WTC11 (cell line): ENCODE measurements around the gene CELF4. TPM values are rescaled to one million over a fixed set of nuclear protein-coding genes. Genes with fewer than 3 reads are reported as not detected.

Experiments
- ATAC-seq: fragments of 200-7000 bp; cut with Tn5 transposase; 2 replicates; pipeline ENCODE4 v1.10.0; 2021; ENCODE audit warnings: mild to moderate bottlenecking, moderate library complexity
- CTCF ChIA-PET: fragments of 300-600 bp; sonication (Branson Sonifier 250); formaldehyde crosslinking; loops from one replicate; lab custom pipeline; 2021; ENCODE audit warnings: antibody characterized with exemption; lab: Charles Lee
- POLR2A ChIA-PET: fragments of 350-600 bp; sonication (Branson Sonifier 250); formaldehyde crosslinking; loops from one replicate; lab custom pipeline; 2021; ENCODE audit warnings: antibody characterized with exemption; lab: Charles Lee
- DNase-seq: peaks from one replicate; pipeline ENCODE4 v3.0.0; 2021; ENCODE audit warnings: low spot score
- H3K27ac Mint-ChIP-seq: 2 replicates; pipeline ENCODE4 v1.8.0; 2021; ENCODE audit warnings: mixed read lengths
- H3K27me3 Mint-ChIP-seq: 2 replicates; pipeline ENCODE4 v1.8.0; 2021; ENCODE audit warnings: low read depth, mild to moderate bottlenecking, moderate library complexity, mixed read lengths
- H3K36me3 Mint-ChIP-seq: 2 replicates; pipeline ENCODE4 v1.8.0; 2021; ENCODE audit warnings: mixed read lengths
- H3K4me1 Mint-ChIP-seq: 2 replicates; pipeline ENCODE4 v1.8.0; 2022; ENCODE audit warnings: mixed read lengths
- H3K4me3 Mint-ChIP-seq: 2 replicates; pipeline ENCODE4 v1.8.0; 2021; ENCODE audit warnings: mild to moderate bottlenecking, moderate library complexity, mixed read lengths
- H3K9me3 Mint-ChIP-seq: 2 replicates; pipeline ENCODE4 v1.8.0; 2021; ENCODE audit warnings: mixed read lengths
- ARID4B ChIP-seq: sonication (generic); formaldehyde crosslinking; IDR thresholded peaks from 2 replicates; pipeline ENCODE4 v1.8.0; 2023; ENCODE audit warnings: missing genetic modification reagents, mild to moderate bottlenecking, borderline replicate concordance
- CREB1 ChIP-seq: sonication (generic); formaldehyde crosslinking; IDR thresholded peaks from 2 replicates; pipeline ENCODE4 v1.8.0; 2023; ENCODE audit warnings: mild to moderate bottlenecking, missing genetic modification reagents
- GTF2I ChIP-seq: fragments of 250-450 bp; sonication (Bioruptor Pico); conservative IDR thresholded peaks from 2 replicates; pipeline ENCODE4 v1.4.0; 2021; ENCODE audit warnings: mild to moderate bottlenecking
- IRF1 ChIP-seq: sonication (generic); formaldehyde crosslinking; IDR thresholded peaks from 2 replicates; pipeline ENCODE4 v1.8.0; 2023; ENCODE audit warnings: missing genetic modification reagents
- IRF2 ChIP-seq: sonication (generic); formaldehyde crosslinking; IDR thresholded peaks from 2 replicates; pipeline ENCODE4 v1.8.0; 2022; ENCODE audit warnings: low read depth, missing genetic modification reagents, borderline replicate concordance
- MYBL2 ChIP-seq: sonication (generic); formaldehyde crosslinking; IDR thresholded peaks from 2 replicates; pipeline ENCODE4 v1.8.1; 2023; ENCODE audit warnings: mild to moderate bottlenecking, moderate library complexity, missing genetic modification reagents
- NFE2L1 ChIP-seq: sonication (generic); formaldehyde crosslinking; IDR thresholded peaks from 2 replicates; pipeline ENCODE4 v1.8.1; 2023; ENCODE audit warnings: missing genetic modification reagents
- NR1H2 ChIP-seq: sonication (generic); formaldehyde crosslinking; IDR thresholded peaks from 2 replicates; pipeline ENCODE4 v1.9.0; 2021; ENCODE audit warnings: mild to moderate bottlenecking, moderate library complexity, missing genetic modification reagents
- NR3C1 ChIP-seq: sonication (generic); formaldehyde crosslinking; conservative IDR thresholded peaks from 2 replicates; pipeline ENCODE4 v1.8.1; 2023; ENCODE audit warnings: low read depth, mild to moderate bottlenecking, missing genetic modification reagents
- RORB ChIP-seq: fragments of 250-450 bp; sonication (Bioruptor Pico); IDR thresholded peaks from 2 replicates; pipeline ENCODE4 v1.9.0; 2021; ENCODE audit warnings: mild to moderate bottlenecking
- SMAD3 ChIP-seq: sonication (generic); formaldehyde crosslinking; IDR thresholded peaks from 2 replicates; pipeline ENCODE4 v1.8.0; 2022; ENCODE audit warnings: missing genetic modification reagents, mild to moderate bottlenecking, borderline replicate concordance
- SOX15 ChIP-seq: fragments of 250-450 bp; sonication (Bioruptor Pico); IDR thresholded peaks from 2 replicates; pipeline ENCODE4 v1.9.0; 2021; ENCODE audit warnings: mild to moderate bottlenecking
- USF2 ChIP-seq: sonication (generic); formaldehyde crosslinking; IDR thresholded peaks from 2 replicates; pipeline ENCODE4 v1.8.1; 2023; ENCODE audit warnings: mild to moderate bottlenecking, missing genetic modification reagents, moderate library complexity
- ZBTB21 ChIP-seq: sonication (generic); formaldehyde crosslinking; IDR thresholded peaks from 2 replicates; pipeline ENCODE4 v1.8.1; 2023; ENCODE audit warnings: mild to moderate bottlenecking, missing genetic modification reagents, borderline replicate concordance
- ZNF219 ChIP-seq: sonication (generic); formaldehyde crosslinking; IDR thresholded peaks from 2 replicates; pipeline ENCODE4 v1.8.0; 2023; ENCODE audit warnings: missing genetic modification reagents, mild to moderate bottlenecking, borderline replicate concordance
- ZNF281 ChIP-seq: sonication (generic); formaldehyde crosslinking; IDR thresholded peaks from 2 replicates; pipeline ENCODE4 v1.8.0; 2023; ENCODE audit warnings: mild to moderate bottlenecking, missing genetic modification reagents
- ZNF416 ChIP-seq: fragments of 250-450 bp; sonication (Bioruptor Pico); IDR thresholded peaks from 2 replicates; pipeline ENCODE4 v1.9.0; 2021; ENCODE audit warnings: mild to moderate bottlenecking, inconsistent platforms
- ZNF512 ChIP-seq: sonication (generic); formaldehyde crosslinking; IDR thresholded peaks from 2 replicates; pipeline ENCODE4 v1.8.1; 2022; ENCODE audit warnings: missing genetic modification reagents, borderline replicate concordance
- total RNA-seq: library from RNA; stranded (reverse); gene quantifications from 3 replicates; pipeline ENCODE4 v1.2.3, GENCODE V29; 2021

Gene CELF4
- total RNA-seq, 1 experiment from 2014 or later, result 2.9 TPM

GRCh38 chr18:37315935-37316334 lies 249.7 kb downstream of the CELF4 start (continued):
- no peak for TF ChIP-seq ARID4B (CRISPR knock-in tag)
- TF ChIP-seq SOX15 (CRISPR knock-in tag), result no peak
- TF ChIP-seq GTF2I (CRISPR knock-in tag), result no peak
- no peak for TF ChIP-seq RORB (CRISPR knock-in tag)
- no peak for TF ChIP-seq ZNF512 (CRISPR knock-in tag)
- TF ChIP-seq IRF2 (CRISPR knock-in tag), result no peak
- TF ChIP-seq CREB1 (CRISPR knock-in tag), result no peak
- no peak for TF ChIP-seq USF2 (CRISPR knock-in tag)
- TF ChIP-seq NR1H2 (CRISPR knock-in tag), result no peak
- no peak for TF ChIP-seq ZNF281
- TF ChIP-seq NFE2L1 (CRISPR knock-in tag), result no peak
- TF ChIP-seq ZNF416 (CRISPR knock-in tag), result no peak
- TF ChIP-seq, all 79 proteins: peak for 0

- TF ChIP-seq NR3C1 (CRISPR knock-in tag) (no peak), IRF1 (CRISPR knock-in tag) (no peak), SMAD3 (no peak), SOX15 (CRISPR knock-in tag) (no peak), ZNF219 (CRISPR knock-in tag) (no peak), NFE2L1 (CRISPR knock-in tag) (no peak), ZNF416 (CRISPR knock-in tag) (no peak), MYBL2 (CRISPR knock-in tag) (no peak), ZBTB21 (CRISPR knock-in tag) (no peak)
Measured at GRCh38 chr18:37314534-37314933, 251.1 kb downstream of the CELF4 start.

More at GRCh38 chr18:37314534-37314933, 251.1 kb downstream of the CELF4 start:
- H3K27ac Mint-ChIP-seq, result no peak overlapping the region
- CTCF ChIA-PET, result interaction anchor here (0.7 to 2.3 kb wide), 8 partner anchors 9 to 372 kb away, joined by 3 to 7 read pairs (median 3); no protein-coding TSS in a partner anchor
- no peaks in the 10 kb centered on the region for H3K27me3 Mint-ChIP-seq
- H3K4me3 Mint-ChIP-seq, result no peak overlapping the region
- H3K36me3 Mint-ChIP-seq, result no peaks in the 10 kb centered on the region
- POLR2A ChIA-PET, result no interaction called here
- ATAC-seq, result peak; percentile 69
- peaks cover 4% of the 10 kb centered on the region; the same call in 1 of the 2 replicates for H3K4me1 Mint-ChIP-seq
- no peak for DNase-seq
- H3K9me3 Mint-ChIP-seq, result no peaks in the 10 kb centered on the region
